Measurements from ENCODE around the gene IFT80.

The IFT80 gene

DNA sequence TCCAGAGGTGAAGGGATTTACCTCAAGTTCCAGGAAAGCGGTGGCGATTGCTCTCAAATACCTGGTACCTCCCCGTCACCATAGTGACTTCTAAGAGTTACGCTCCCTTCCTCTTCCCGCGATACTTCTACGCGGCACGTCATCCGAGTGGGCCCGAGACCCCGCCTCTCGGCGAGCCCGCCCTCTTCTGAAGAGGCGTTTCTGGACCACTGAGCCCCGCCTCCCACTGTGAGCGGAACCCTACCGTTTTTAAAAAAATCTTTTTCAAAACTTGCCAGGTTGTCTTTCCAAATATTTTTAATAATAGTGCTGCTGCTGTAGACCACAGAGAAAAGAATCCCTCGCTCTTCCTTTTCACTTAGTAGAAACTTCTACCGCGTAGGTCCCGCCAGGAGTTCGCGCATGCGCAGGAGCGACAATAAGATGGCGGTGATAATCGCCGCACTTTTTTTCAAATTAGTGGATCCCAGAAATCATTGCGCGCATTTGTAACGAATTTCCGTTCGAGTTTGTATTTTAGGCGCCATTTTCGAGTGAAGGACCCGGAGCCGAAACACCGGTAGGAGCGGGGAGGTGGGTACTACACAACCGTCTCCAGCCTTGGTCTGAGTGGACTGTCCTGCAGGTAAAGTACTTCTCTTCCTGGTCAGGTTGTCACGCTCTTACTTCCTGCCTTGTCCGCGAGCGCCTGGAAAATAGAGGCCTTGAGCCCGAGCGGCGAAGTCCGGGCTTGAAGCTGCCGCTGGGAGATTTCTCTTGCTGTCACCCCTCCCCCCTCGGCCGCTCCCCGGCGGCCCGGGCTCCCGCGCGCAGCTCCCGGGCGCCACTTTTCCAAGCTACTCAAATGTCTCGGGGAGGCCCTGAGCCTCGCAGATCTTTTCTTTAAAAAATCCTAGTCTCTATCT, at the start of gene IFT80, which contains the start of gene SMC4:
IFT80 (minus strand) TSS at position 101 of the 905 bp plus-strand sequence. CDS start 14,625 bp downstream, outside the sequence.
SMC4 (plus strand) TSS at position 526 of the 905 bp plus-strand sequence. CDS start 1,177 bp downstream, outside the sequence.
- DNase-seq: peak; percentile 96

DNA sequence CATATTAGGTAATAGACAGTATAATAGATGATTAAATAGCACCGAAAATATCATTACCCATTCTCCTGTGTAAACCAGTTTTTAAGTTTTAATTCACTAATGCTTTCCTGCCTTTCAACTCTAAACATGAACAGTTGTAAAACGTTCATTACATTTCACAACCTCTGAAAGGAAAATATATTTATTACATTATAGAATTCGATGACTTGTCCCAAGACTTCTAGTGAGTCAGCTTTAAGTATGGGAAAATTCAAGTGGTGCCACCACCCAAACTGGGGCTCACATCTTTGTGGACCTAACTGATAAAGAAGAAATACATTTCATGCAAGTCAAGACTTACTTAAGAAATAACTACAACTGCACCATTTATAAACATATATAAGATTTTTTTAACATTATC, 48.5 kb upstream of the IFT80 start:
- peak; percentile 70 for DNase-seq

DNA sequence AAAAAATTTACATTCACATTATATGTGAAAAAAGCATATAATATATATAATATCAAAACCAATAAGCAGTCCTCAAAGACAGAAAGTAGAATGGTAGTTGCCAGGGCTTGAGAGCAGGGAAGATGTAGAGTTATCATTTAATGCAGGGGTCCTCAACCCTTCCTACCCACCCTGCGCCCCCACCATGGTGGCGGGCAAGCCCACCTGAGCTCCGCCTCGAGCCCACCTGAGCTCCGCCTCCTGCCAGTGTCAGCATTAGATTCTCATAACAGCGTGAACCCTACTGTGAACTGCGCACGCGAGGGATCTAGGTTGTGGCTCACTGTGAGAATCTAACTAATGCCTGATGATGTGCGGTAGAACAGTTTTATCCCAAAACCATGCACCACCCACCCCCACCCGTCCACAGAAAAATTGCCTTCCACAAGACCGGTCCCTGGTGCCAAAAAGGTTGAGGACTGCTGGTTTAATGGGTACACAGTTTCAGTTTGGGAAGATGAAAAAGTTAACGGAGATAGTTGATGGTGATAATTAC, 47.6 kb upstream of the IFT80 start:
- no peak for DNase-seq

DNA sequence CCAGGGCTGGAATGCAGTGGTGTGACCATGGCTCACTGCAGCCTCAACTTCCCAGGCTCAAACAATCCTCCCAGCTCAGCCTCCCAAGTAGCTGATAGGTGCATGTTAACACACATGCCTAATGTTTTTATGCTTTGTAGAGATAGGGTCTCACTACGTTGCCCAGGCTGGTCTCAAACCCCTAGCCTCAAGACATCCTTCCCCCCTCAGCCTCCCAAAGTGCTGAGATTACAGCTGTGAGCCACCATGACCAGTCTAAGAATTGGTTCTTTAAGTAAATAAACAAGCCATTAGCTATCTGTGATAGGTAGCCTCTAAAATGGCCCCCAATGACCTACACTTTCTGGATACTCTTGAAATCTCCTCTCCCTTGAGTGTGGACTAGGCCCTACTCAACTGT, 46.8 kb upstream of the IFT80 start:
- no peak for DNase-seq

DNA sequence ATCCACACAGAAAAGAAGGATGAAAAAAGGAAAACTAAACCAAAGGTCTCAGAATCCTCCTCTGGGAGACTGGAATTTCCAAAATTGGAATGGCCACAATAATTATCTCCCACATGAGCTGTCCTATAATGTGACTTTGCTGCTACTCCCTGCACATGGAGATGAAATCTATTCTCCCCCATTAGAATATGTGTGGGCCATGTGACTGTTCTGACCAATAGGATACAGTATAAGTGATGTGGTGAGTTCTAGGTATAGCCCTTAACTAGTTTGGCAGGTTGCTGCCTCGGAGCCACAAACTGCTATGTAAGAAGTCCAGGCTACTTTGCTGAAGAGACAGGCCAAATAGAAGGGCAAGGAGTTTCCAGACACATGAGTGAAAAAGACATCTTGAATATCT, 45.4 kb upstream of the IFT80 start:
- DNase-seq: peak; percentile 69

DNA sequence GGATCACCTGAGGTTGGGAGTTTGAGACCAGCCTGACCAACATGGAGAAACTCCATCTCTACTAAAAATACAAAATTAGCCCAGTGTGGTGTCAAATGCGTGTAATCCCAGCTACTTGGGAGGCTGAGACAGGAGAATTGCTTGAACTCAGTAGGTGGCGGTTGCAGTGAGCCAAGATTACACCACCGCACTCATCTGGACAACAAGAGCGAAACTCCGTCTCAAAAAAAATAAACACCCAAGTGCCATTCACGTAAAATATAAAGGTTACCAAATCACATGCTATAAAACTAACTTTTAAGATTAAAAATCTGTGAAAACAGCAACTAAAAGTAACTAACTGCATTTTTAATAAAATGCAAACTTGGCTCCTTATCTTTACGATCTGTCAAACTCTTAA, 41.7 kb upstream of the IFT80 start:
- DNase-seq: no peak

DNA sequence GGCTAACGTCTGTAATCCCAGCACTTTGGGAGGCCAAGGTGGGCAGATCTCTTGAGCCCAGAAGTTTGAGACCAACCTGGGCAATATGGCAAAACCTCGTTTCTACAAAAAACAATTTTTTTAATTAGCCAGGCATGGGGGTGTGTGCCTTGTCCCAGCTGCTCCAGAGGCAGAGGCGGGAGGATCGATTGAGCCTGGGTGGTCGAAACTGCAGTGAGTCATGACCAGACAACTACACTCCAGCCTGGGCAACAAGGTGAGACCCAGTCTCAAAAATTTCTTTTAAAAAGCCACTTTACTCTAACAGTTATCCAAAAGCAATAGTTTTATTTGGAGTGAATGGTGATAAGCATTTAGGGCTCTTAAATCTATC, 38.0 kb upstream of the IFT80 start:
- DNase-seq: no peak

DNA sequence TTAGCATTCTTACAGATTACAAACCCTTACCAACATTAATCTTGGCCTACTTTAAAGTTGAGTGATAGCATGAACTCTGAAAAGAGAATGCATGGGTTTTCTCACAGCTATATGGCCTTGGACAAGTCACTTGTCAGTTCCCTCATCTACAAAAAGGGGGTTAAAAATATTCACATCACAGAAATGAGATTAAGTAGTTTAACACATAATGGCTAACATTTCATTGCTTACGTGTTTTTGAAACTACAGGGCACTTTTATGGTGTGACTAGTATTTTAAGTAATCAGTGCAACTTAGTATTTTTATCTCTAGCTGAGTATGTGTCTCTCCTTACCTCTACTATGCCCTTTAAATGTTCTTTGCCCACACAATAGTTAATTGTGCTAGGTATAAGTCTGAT, 36.7 kb upstream of the IFT80 start:
- DNase-seq: no peak

DNA sequence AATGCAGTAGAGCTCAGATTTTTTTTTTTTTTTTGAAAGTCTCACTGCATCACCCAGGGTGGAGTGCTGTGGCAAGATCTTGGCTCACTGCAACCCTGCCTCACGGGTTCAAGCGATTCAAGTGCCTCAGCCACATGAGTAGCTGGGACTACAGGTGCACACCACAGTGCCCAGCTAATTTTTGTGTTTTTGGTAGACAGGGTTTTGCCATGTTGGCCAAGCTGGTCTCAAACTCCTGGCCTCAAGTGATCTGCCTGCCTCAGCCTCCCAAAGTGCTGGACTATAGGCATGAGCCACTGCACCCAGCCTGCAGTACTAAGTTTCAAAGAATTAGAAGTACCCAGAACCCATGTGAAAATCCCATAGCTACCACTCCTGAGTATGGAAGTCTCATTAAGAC, 36.1 kb upstream of the IFT80 start:
- DNase-seq: no peak

DNA sequence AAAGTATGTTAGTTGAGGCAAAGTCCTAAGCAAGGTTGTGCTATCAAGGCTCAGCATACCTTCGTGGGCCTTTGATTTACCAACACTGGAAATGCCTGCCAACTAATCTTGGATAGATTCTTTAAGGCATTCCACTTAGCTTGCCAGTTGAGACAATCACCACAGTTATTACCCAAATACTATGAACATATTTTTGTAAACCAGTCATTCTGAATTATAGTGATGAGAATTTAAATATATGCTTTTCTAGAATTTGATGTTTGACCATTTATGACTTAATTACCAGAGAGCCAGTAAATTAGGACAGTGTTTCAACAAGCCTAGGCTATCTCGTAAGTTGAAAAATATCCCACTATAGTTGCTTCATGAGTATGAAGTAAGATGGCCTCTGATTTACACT, 35.0 kb upstream of the IFT80 start:
- no peak for DNase-seq

DNA sequence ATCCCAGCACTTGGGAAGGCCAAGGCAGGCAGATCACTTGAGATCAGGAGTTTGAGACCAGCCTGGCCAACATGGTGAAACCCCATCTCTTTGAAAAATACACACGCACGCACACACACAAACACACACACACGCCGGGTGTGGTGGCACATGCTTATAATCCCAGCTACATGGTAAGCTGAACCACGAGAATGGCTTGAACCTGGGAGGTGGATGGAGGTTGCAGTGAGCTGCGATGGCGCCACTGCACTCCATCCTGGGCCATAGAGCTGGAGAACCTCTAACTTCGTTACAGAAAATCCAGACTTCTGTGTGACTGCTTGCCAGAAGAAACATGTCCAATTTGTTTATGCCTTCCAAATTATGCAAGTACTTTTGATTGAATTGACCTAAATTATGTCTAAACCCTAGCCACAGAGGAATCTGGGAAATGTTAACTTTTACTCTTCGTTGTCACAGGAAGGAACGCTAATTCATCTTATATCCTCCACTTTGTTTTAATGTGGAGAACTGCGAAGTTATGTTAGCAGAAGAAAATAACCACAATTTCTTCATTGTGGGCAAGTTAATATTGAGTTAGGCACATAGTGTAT, 28.9 kb upstream of the IFT80 start:
- DNase-seq: no peak

DNA sequence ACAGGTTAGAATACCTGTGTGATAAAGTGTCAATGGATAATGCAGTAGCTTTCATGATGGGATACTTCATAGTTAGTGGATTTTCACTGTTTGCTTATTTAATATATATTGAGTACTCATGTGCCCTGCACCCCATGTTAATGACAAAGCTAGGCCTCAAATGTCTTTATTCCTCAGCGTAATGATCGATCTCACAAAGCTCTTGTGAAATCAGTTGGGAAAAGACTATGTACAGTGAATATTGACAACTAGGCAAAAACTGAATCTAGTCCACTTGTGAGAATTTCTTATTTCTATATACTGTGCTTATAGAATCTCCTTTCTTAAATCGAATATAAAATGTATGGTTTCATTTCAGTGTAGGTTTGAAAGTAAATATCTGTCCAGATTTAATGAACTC, 18.3 kb upstream of the IFT80 start:
- no peak for DNase-seq

DNA sequence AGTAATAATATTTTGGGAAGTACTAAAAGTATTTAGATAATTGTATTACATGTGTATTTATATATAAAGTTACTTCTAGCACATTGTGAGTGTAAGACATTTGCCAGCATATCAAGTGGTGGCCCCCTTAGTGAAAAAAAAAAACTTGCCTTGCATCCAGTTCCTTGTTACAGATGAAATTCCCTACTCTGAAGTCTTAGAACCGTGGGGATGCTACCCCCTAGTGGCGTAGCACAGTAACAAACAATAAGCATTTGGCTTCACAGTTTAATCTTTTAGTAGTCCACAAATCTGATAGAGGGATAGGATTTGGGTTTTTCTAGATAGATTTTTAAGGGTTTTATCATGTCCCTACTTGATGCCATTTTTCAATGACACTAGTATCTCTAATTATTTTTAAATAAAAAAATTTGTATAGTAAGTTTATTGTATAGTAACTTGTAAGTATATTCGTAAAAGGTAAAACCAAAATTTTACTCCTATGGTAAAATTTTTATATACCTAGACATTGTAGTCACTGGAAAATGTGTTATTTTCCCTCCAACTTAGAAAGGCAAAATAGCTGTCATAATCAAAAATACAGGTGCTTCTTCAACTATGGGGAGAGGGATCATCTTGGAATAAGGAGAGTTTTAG, 14.7 kb upstream of the IFT80 start:
- DNase-seq: peak; percentile 86

DNA sequence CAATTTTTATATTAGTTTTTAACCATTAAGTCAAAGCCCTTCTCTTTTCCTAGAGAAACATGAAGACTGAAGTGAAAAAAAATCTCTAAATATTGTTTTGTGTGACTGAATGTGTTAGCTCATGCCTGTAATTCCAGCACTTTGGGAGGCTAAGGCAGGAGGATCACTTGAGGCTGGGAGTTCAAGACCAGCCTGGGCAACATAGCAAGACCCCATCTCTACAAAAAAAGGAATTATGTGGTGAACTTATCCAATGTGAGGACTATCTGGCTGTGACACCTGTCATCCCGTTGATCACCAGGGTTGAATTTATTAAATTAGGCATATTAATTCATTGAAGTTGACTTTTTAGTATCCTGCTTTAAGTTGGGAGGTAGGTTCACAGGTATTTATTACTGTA, 13.5 kb upstream of the IFT80 start:
- DNase-seq: no peak

DNA sequence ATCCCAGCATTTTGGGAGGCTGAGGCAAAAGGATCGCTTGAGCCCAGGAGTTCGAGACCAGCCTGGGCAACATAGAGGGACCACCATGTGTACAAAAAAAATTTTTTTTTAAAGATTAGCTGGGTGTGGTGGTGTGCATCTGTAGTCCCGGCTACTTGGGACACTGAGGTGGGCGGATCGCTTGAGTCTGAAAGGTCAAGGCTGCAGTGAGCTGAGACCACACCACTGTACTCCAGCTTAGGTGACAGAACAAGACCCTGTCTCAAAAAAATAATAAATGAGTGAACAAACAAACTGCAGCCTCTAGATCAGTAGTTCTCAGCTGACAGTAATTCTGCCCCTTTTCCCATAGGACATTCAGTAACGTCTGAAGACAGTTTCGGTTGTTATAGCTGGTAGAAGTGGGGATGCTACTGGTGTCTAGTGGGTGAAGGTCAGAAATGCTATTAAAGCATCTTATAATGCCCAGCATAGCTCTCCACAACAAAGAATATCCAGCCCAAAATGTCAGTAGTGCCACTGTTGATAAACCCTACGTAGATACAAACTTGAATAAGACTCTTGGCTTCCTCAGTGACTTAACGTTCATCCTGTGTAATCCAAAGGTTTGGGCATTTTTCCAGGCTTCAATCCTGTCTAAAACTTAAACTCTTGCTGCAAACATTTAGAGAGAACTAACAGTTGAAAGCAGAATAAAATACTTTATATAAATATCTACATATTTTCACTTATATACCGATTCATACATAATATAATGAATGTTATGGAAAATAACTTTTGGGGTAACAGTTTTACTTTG, 11.0 kb upstream of the IFT80 start:
- no peak for DNase-seq

DNA sequence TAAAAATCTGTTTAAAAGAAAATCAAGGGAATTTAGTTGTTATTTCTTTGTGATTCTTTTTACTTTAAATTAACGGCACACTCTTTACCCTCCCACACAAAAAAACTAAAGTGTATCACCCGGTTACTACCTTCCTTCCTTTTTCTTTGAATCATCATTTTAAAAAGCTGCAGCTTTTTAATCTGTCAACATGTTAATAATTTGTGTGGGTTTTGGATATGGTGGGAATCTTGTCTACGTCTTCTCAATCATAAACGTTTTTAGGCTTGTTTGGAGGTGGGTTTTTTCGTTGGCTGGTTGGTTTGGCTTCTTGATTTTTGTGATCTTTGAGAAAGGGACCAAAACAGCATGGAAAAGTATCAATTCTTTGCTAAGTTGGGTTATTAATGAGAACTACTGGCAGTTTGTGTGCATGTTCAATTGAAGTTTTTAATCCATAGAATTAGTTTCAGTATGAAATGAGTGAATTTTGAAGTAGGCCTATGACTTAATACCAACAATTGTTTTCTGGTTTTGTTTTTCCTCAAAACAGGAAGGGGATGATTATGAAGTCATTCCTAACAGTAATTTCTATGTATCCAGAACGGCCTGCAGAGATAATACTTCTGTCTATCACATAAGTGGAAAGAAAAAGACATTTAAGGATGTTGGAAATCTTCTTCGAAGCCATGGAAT, 4.9 kb upstream of the IFT80 start:
- DNase-seq: no peak

DNA sequence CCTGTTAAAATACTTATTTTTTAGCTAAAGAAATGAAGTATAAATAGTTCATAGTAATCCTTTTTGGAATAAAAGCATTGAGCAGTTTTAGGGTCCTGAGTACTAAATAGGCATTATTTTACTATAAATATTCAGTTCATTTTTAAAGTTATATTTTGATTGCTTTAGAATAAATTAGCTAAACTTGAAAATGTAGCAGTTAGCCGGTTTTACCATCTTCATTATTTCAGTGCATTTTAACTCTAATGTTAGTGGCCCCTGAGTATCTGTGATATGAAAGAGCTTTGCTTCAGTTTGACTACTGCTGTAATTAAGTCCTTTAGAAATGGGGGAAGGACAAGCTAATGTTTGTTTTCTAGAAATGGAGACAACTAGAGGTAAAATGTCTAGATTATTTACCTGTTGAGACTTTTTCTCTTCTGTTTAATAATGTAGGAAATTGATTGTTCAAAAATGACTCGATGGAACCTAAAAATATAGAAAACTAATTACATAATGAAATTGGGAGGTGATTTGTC, 4.1 kb upstream of the IFT80 start:
- no peak for DNase-seq

DNA sequence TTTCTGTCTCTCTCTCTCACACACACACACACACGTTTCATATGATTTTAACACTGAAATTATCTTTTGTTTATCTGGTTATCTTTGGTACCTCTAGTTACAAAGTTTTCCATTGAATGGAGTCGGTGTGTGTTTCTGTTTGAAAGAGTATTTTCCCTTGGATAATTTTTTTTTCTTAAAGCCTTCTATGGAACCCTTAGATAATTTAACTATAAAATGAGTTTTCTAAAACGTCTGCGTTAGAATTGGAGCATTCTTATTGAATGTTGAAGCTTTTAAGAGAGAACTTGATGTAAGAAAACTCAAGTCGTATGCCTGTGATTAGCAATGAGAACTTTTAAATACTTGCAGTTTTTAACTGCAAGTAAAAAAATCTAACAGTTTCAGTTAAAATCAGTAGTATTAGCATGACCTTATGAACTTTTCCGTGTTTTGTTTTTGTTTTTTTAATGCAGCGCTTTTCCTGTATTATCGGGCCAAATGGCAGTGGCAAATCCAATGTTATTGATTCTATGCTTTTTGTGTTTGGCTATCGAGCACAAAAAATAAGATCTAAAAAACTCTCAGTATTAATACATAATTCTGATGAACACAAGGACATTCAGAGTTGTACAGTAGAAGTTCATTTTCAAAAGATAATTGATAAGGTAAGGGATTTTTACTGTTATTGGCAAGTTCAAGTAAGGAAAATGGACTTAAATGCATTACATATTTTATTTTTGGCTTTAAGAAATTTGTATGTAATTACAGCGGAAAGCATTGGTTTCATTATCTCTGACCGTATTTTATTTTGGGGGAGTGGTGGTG, 3.4 kb upstream of the IFT80 start:
- DNase-seq: no peak

DNA sequence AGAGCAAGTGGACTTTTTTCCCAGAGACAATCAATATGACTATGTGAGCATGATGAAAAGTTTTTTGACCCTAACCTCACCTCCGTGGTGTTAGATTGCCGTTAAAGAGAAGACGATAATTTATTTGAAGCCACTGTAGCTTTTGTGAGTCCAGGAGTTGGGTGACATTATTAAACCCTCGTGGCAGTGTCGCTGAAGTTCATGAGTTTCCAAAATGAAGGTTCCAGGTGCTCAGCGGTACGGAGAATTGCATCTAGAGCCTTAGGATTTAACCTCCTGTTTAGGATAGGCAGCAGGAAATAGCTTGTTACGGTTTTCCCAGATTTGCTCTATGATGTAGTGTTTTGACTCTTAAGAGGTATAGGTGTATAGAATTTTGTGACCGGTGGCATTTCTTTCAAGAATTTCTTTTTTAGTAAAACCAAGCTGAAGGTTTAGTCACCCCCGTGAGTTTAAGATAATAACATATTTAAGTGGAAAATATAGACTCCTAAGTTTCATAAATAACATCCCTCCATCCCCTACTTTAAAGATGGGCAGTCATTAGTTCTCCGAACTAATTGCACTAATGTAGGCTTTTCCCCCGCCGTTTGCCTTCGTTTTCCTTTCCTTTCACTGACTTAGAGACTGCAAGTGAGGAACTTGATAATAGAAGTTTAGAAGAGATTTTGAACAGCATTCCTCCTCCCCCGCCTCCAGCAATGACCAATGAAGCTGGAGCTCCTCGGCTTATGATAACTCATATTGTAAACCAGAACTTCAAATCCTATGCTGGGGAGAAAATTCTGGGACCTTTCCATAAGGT, 2.5 kb upstream of the IFT80 start:
- peak; percentile 74 for DNase-seq

DNA sequence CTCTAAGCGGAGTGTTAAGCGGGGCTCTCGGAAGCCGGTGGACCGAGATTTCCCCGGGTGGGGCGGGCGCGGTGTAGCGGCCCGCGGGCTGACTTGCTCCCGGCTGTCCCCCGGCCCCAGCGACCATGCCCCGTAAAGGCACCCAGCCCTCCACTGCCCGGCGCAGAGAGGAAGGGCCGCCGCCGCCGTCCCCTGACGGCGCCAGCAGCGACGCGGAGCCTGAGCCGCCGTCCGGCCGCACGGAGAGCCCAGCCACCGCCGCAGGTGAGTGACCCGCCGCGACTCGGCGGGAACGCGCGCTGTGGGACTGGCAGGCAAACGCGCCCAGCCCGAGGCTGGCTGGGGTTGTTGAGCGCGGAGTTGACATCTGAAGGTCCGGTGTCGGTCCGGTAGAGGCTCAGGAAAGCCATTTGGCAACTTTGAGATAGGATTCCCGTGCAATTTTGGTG, 1.7 kb upstream of the IFT80 start:
- no peak for DNase-seq
